HG03175 (cell line): ENCODE measurements around the gene SAT1.
"Not testable (repeated sequence)": the region's sequence is repeated elsewhere in the genome, so short reads cannot be mapped to it uniquely, and the experiment has no call there.

Experiments
- ATAC-seq: cut with Tn5 transposase; IDR thresholded peaks from one replicate; pipeline ENCODE4 v1.9.1; 2021; ENCODE audit warnings: mild to moderate bottlenecking, moderate library complexity; ENCODE audit not compliant: unreplicated experiment

SAT1 gene

GRCh38 chrX:23782863-23783588 is at the start of gene SAT1:
TSS of gene SAT1 (plus strand) at chrX:23783173. CDS start at chrX:23783352, 179 bp downstream.
- ATAC-seq, result peak; percentile 84

GRCh38 chrX:23736030-23736429 is 46.9 kb upstream of the SAT1 start:
- no peak for ATAC-seq

- ATAC-seq, result no peak
Measured at GRCh38 chrX:23737413-23737812, 45.6 kb upstream of the SAT1 start.

- peak; percentile 22 for ATAC-seq
Measured at GRCh38 chrX:23742174-23742696, 40.7 kb upstream of the SAT1 start.

GRCh38 chrX:23742697-23743622 is 40.0 kb upstream of the SAT1 start, which contains the start of gene ACOT9:
TSS of gene ACOT9 (minus strand) at chrX:23743276. CDS start at chrX:23743144, 132 bp downstream.
- ATAC-seq, result peak; percentile 98

GRCh38 chrX:23743623-23743971 is 39.4 kb upstream of the SAT1 start:
- not testable (repeated sequence) for ATAC-seq

GRCh38 chrX:23745786-23746185 is 37.2 kb upstream of the SAT1 start:
- no peak for ATAC-seq

- ATAC-seq, result no peak
Measured at GRCh38 chrX:23749129-23749528, 33.8 kb upstream of the SAT1 start.

- ATAC-seq, result no peak
Measured at GRCh38 chrX:23749576-23749975, 33.4 kb upstream of the SAT1 start.

GRCh38 chrX:23752740-23753415 is 30.1 kb upstream of the SAT1 start:
- no peak for ATAC-seq

- ATAC-seq, result no peak
Measured at GRCh38 chrX:23754664-23755063, 28.3 kb upstream of the SAT1 start.

- ATAC-seq, result peak; percentile 83
Measured at GRCh38 chrX:23756165-23756564, 26.8 kb upstream of the SAT1 start.

- no peak for ATAC-seq
Measured at GRCh38 chrX:23759821-23760220, 23.2 kb upstream of the SAT1 start.

- ATAC-seq, result no peak
Measured at GRCh38 chrX:23764188-23764984, 18.6 kb upstream of the SAT1 start.

GRCh38 chrX:23765449-23765848 is 17.5 kb upstream of the SAT1 start:
- no peak for ATAC-seq

GRCh38 chrX:23765868-23766267 is 17.1 kb upstream of the SAT1 start:
- no peak for ATAC-seq

- ATAC-seq, result peak; percentile 76
Measured at GRCh38 chrX:23766650-23767551, 16.1 kb upstream of the SAT1 start.

- ATAC-seq, result no peak
Measured at GRCh38 chrX:23770142-23770541, 12.8 kb upstream of the SAT1 start.

- not testable (repeated sequence) for ATAC-seq
Measured at GRCh38 chrX:23771086-23771485, 11.9 kb upstream of the SAT1 start.
